GM12874 (cell line): ENCODE results near the gene KRT16.

Experiments used
- CTCF ChIP-seq: IDR thresholded peaks from 2 replicates; pipeline ENCODE4 v1.5.1; 2011; ENCODE audit warnings: low read depth, mild to moderate bottlenecking, control low read depth, low read length, moderate library complexity; ENCODE audit not compliant: insufficient read depth

The KRT16 gene

GRCh38 chr17:41632482-41633105 is 20.0 kb upstream of the KRT16 start:
- no peak for TF ChIP-seq CTCF

- TF ChIP-seq CTCF = no peak
These were observed 19.3 kb upstream of the KRT16 start for GRCh38 chr17:41631898-41632285.

- no peak for TF ChIP-seq CTCF
These were observed 18.7 kb upstream of the KRT16 start for GRCh38 chr17:41631025-41631897.

GRCh38 chr17:41629826-41630670 is 17.5 kb upstream of the KRT16 start:
- TF ChIP-seq CTCF = no peak

- no peak for TF ChIP-seq CTCF
These were observed 16.7 kb upstream of the KRT16 start for GRCh38 chr17:41629316-41629715.

- no peak for TF ChIP-seq CTCF
These were observed 14.9 kb upstream of the KRT16 start for GRCh38 chr17:41627316-41628072.

GRCh38 chr17:41625602-41626001 is 13.0 kb upstream of the KRT16 start:
- no peak for TF ChIP-seq CTCF
